Activated CD4-positive, alpha-beta memory T cell treated with anti-CD3 and anti-CD28 coated beads for 36 hours (primary cell): ENCODE results near the gene CABP7. TPM values are rescaled to one million over a fixed set of nuclear protein-coding genes. Genes with fewer than 3 reads are reported as not detected.
A peak's percentile ranks its signal among the peaks of the same experiment; 100 is the strongest.

Source experiments
- CTCF ChIA-PET: fragments of 350-600 bp; sonication (Branson Sonifier 250); formaldehyde crosslinking; loops from one replicate; lab custom pipeline; 2021; ENCODE audit warnings: antibody characterized with exemption, inconsistent platforms; lab: Charles Lee
- POLR2A ChIA-PET: fragments of 350-600 bp; sonication (Branson Sonifier 250); formaldehyde crosslinking; loops from one replicate; lab custom pipeline; 2021; ENCODE audit warnings: antibody characterized with exemption; lab: Charles Lee
- DNase-seq: peaks from one replicate; pipeline ENCODE4 v3.0.0-alpha.2; 2020
- H3K27ac Mint-ChIP-seq: one replicate; pipeline ENCODE4 v1.8.0; 2021; ENCODE audit warnings: mixed read lengths
- H3K27me3 Mint-ChIP-seq: one replicate; pipeline ENCODE4 v1.8.0; 2021; ENCODE audit warnings: mixed read lengths
- H3K36me3 Mint-ChIP-seq: one replicate; pipeline ENCODE4 v1.8.0; 2021; ENCODE audit warnings: mixed read lengths
- H3K4me1 Mint-ChIP-seq: one replicate; pipeline ENCODE4 v1.8.0; 2021; ENCODE audit warnings: low read depth, mixed read lengths
- H3K4me3 Mint-ChIP-seq: one replicate; pipeline ENCODE4 v1.8.0; 2021; ENCODE audit warnings: mild to moderate bottlenecking, mixed read lengths
- H3K9me3 Mint-ChIP-seq: one replicate; pipeline ENCODE4 v1.8.0; 2021; ENCODE audit warnings: mixed read lengths
- intact Hi-C: fragments of 100-400 bp; cut with micrococcal nuclease; formaldehyde crosslinking; loops from one replicate; pipeline ENCODE4 v1.15.1; 2023
- total RNA-seq, 2 experiments: library from RNA; stranded (reverse); gene quantifications; one replicate each; pipeline ENCODE4 v1.2.3, GENCODE V29; 2021

CABP7 gene
- total RNA-seq, 2 experiments from 2014 or later = 0.07 TPM; not detected in 1

DNA sequence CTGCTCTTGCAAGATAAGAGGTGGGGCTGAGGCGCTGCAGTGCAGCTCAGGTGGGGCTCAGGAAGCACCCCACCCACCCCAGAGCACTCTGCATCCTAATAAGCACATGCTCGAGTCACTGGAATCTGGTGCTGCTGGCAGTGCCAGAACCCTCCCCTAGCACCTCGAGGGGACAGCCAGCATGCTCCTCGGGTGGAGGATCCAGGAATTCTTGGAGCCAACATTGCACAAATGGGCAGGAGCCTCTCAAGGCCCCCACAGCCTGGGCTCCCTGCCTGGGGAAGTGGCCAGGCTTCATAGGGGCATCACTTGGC, 27.5 kb upstream of the CABP7 start:
- H3K36me3 Mint-ChIP-seq = peaks cover 6% of the 10 kb centered on the region
- DNase-seq = no peak
- intact Hi-C loops = no loop called here
- no peaks in the 10 kb centered on the region for H3K4me1 Mint-ChIP-seq
- ChIA-PET POLR2A (no interaction called here), CTCF (no interaction called here)
- no peaks in the 10 kb centered on the region for H3K27me3 Mint-ChIP-seq
- no peak overlapping the region for H3K4me3 Mint-ChIP-seq
- no peak overlapping the region for H3K27ac Mint-ChIP-seq
- no peaks in the 10 kb centered on the region for H3K9me3 Mint-ChIP-seq

DNA sequence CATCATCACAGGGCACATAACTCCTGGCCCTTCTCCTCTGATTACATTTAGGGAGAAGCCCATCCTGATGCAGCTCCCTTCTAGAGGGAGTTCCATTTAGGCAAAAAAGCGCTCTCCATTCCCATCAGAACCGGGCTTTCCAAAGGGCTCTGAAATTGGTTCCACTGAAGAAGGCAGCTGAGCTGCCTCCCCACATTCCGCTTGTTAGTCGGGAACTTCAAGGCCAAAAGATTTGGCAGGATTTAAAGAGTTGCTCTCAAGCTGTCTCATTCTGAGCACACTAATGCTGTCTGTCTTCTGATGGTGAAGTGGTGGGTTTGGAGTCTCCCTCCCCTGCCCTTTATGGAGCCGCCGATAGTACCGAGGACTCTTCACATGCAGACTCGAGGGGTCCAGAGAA, 26.6 kb upstream of the CABP7 start:
- DNase-seq = no peak
- H3K4me1 Mint-ChIP-seq = no peaks in the 10 kb centered on the region
- no peak overlapping the region for H3K27ac Mint-ChIP-seq
- CTCF ChIA-PET = no interaction called here
- intact Hi-C loops = no loop called here
- H3K9me3 Mint-ChIP-seq = no peaks in the 10 kb centered on the region
- POLR2A ChIA-PET = no interaction called here
- peaks cover 6% of the 10 kb centered on the region for H3K36me3 Mint-ChIP-seq
- H3K27me3 Mint-ChIP-seq = no peaks in the 10 kb centered on the region
- H3K4me3 Mint-ChIP-seq = no peak overlapping the region

GRCh38 chr22:29693671-29694070, 26.1 kb upstream of the CABP7 start:
- Mint-ChIP-seq H3K4me3 (no peak overlapping the region), H3K4me1 (no peaks in the 10 kb centered on the region), H3K9me3 (no peaks in the 10 kb centered on the region), H3K36me3 (peaks cover 6% of the 10 kb centered on the region), H3K27me3 (no peaks in the 10 kb centered on the region), H3K27ac (no peak overlapping the region)
- no peak for DNase-seq
- ChIA-PET POLR2A (no interaction called here), CTCF (interaction anchor here (0.9 kb wide), 1 partner anchor 311 kb away, joined by 3 read pairs; no protein-coding TSS in a partner anchor)
- intact Hi-C loops = no loop called here

GRCh38 chr22:29695129-29695926, 24.5 kb upstream of the CABP7 start:
- Mint-ChIP-seq H3K36me3 (peaks cover 6% of the 10 kb centered on the region), H3K4me3 (no peak overlapping the region), H3K9me3 (no peaks in the 10 kb centered on the region), H3K4me1 (no peaks in the 10 kb centered on the region), H3K27ac (no peak overlapping the region), H3K27me3 (no peaks in the 10 kb centered on the region)
- intact Hi-C loops = no loop called here
- POLR2A ChIA-PET = no interaction called here
- no peak for DNase-seq
- CTCF ChIA-PET = interaction anchor here (1.4 kb wide), 1 partner anchor 309 kb away, joined by 3 read pairs; no protein-coding TSS in a partner anchor

DNA sequence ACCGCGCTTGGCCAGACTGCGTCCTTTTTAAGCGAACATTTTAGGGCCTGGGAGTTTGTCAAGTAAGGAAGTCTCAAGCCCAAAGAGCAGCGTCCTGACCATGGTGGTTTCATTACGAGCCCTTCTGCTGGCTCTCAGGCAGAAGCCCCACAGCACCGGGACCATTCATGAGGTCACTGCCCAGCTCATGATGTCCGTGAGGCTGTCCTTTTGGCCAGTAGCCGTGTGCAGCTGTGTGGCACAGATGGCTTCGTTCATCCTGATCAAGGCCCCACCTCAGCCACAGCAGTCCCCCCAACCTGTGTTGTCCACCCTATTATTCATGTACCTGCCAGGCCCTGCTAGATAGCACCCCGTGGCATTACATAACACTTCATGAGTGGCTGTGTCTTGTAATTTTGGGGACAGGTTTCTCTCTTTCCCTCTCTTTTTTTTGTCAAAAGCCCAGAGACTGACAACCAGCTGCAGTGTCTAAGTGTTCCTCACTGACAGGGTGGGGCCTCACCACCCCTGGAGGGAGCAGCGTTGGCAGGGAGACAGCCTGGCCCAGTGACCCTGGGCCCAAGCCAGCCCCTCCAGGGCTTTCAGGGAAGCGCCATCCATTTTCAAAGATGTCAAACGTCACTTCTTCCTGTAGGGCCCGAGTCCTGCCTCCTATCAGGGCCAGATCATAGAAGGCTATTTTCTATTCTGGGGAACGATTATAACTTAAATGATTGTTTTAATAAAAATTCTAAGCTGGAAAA, 21.8 kb upstream of the CABP7 start:
- H3K27ac Mint-ChIP-seq = no peak overlapping the region
- no peak overlapping the region for H3K4me3 Mint-ChIP-seq

DNA sequence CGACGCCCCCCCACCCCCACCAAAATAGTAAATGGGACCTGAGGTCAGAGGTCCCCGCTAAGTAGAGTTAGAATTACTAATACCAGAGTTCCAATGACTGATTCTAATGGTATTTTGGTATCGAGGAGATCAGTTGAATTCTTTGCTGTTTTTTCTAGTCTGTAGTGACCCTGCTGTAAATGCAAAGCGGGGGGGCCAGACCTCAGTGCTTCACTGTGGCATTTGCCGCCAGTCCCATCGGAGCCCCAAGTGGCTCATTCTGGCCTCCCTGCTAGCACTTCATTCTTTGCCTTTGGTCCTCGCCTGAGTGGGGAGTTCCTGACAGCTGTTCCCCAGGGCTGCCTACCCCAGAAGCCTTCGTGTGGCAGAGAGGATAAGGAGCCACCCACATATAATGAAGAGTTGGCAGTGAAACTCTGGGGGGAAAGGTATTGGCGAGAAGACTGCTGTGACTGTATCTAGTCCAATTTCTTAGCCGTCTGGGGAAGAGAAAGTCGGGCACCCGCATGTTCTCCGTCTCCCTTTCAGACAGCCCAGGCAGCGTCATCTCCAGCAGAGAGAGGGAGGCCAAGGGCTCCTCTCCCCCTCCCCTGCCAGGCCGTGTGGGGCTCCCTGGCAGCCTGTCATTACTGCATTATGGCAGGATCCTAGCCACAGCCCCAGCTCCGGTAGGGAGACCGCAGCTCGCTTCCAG, 19.4 kb upstream of the CABP7 start:
- intact Hi-C loops = no loop called here
- H3K36me3 Mint-ChIP-seq = peaks cover 6% of the 10 kb centered on the region
- ChIA-PET CTCF (interaction anchor here (0.9 to 2.4 kb wide), 2 partner anchors 13 to 304 kb away, joined by 3 to 16 read pairs; no protein-coding TSS in a partner anchor), POLR2A (no interaction called here)
- DNase-seq = no peak
- H3K4me3 Mint-ChIP-seq = no peak overlapping the region
- peaks cover 9% of the 10 kb centered on the region for H3K4me1 Mint-ChIP-seq
- no peak overlapping the region for H3K27ac Mint-ChIP-seq
- H3K9me3 Mint-ChIP-seq = no peaks in the 10 kb centered on the region
- peaks cover 4% of the 10 kb centered on the region for H3K27me3 Mint-ChIP-seq

More for the DNA sequence above, 21.8 kb upstream of the CABP7 start:
- Mint-ChIP-seq H3K36me3 (peaks cover 6% of the 10 kb centered on the region), H3K4me1 (peaks cover 9% of the 10 kb centered on the region), H3K9me3 (no peaks in the 10 kb centered on the region), H3K27me3 (peaks cover 2% of the 10 kb centered on the region)
- CTCF ChIA-PET = interaction anchor here (0.6 kb wide), 1 partner anchor 380 kb away, joined by 3 read pairs; no protein-coding TSS in a partner anchor
- intact Hi-C loops = no loop called here
- POLR2A ChIA-PET = no interaction called here
- no peak for DNase-seq

DNA sequence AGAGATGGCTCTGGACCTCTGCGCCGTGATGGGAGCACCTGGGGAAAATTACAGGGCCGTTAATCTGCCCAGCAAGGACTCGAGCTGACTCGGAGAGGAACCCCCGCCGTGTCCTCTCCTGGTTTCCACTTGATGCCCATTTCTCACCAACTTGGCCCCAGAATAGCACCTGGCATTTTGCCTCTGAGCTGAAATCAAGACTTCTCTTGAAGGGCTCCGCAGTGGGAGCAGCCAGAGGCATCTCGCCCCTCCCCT, 19.0 kb upstream of the CABP7 start:
- CTCF ChIA-PET = interaction anchor here (0.9 to 2.4 kb wide), 5 partner anchors 11 to 388 kb away, joined by 3 to 16 read pairs (median 4); no protein-coding TSS in a partner anchor
- Mint-ChIP-seq H3K36me3 (peaks cover 2% of the 10 kb centered on the region), H3K27me3 (peaks cover 4% of the 10 kb centered on the region), H3K4me1 (peaks cover 9% of the 10 kb centered on the region), H3K27ac (no peak overlapping the region), H3K9me3 (no peaks in the 10 kb centered on the region), H3K4me3 (no peak overlapping the region)
- no peak for DNase-seq
- POLR2A ChIA-PET = no interaction called here
- intact Hi-C loops = no loop called here

DNA sequence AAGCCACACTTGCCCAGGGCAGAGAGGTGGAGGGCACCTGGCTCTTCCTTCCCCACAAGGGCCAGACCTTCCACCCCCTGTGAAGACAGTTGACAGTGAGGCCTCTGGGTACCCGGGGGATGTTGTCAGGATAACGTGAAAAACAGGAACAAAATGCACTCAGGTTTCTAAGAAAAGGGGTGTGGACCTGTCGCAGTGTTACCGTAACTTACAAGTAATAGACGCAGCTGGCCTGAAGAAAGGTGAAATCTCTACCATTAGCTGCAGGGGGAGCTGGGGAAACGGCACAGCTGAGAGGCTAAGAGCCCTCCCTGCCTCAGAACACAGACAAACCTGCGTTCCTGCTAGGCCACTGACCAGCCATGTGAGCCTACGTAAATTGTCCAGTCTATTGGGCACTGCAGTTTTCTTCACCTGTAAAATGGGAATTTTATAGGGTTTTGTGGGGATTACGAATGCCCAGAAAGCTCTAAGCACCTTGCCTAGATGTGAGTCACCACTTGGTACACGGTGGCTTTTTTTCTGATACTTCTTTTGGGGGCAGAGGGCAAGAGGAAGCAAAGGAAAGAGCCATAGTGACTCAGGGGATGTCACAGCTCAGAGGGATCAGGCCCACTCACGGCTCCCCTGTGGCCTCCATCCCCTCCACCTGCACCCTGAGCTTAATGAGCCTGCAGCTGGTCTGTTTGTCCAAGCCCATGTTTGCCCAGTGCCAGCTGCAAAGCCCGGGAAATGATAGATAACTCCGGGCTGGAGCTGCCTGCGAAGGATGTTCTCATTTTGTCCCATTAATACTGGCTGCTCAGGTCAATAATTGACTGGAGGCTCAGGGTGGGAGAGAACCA, 18.4 kb upstream of the CABP7 start:
- ChIA-PET POLR2A (no interaction called here), CTCF (interaction anchor here (0.8 to 2.4 kb wide), 7 partner anchors 12 to 387 kb away, joined by 3 to 16 read pairs (median 3); no protein-coding TSS in a partner anchor)
- H3K4me1 Mint-ChIP-seq = peaks cover 9% of the 10 kb centered on the region
- intact Hi-C loops = no loop called here
- DNase-seq = peak; percentile 32
- H3K9me3 Mint-ChIP-seq = no peaks in the 10 kb centered on the region
- peaks cover 4% of the 10 kb centered on the region for H3K27me3 Mint-ChIP-seq
- no peaks in the 10 kb centered on the region for H3K36me3 Mint-ChIP-seq
- no peak overlapping the region for H3K4me3 Mint-ChIP-seq
- H3K27ac Mint-ChIP-seq = no peak overlapping the region

- Mint-ChIP-seq H3K27me3 (peaks cover 4% of the 10 kb centered on the region), H3K9me3 (no peaks in the 10 kb centered on the region), H3K4me3 (no peak overlapping the region), H3K27ac (no peak overlapping the region), H3K4me1 (peaks cover 9% of the 10 kb centered on the region), H3K36me3 (no peaks in the 10 kb centered on the region)
- ChIA-PET CTCF (interaction anchor here (0.8 to 2.4 kb wide), 6 partner anchors 12 to 386 kb away, joined by 3 to 16 read pairs (median 4); no protein-coding TSS in a partner anchor), POLR2A (no interaction called here)
- intact Hi-C loops = no loop called here
- DNase-seq = no peak
Measured at GRCh38 chr22:29702000-29702930, 17.5 kb upstream of the CABP7 start.

- H3K9me3 Mint-ChIP-seq = no peaks in the 10 kb centered on the region
- no peak overlapping the region for H3K4me3 Mint-ChIP-seq
- no peak for DNase-seq
- ChIA-PET CTCF (interaction anchor here (2.2 kb wide), 1 partner anchor 386 kb away, joined by 6 read pairs; no protein-coding TSS in a partner anchor), POLR2A (no interaction called here)
- H3K36me3 Mint-ChIP-seq = no peaks in the 10 kb centered on the region
- H3K4me1 Mint-ChIP-seq = peaks cover 9% of the 10 kb centered on the region
- H3K27ac Mint-ChIP-seq = no peak overlapping the region
- H3K27me3 Mint-ChIP-seq = peaks cover 4% of the 10 kb centered on the region
- intact Hi-C loops = no loop called here
Measured at GRCh38 chr22:29702931-29703501, 16.8 kb upstream of the CABP7 start.
